Measurements from ENCODE around the gene CHST15.

Gene CHST15

DNA sequence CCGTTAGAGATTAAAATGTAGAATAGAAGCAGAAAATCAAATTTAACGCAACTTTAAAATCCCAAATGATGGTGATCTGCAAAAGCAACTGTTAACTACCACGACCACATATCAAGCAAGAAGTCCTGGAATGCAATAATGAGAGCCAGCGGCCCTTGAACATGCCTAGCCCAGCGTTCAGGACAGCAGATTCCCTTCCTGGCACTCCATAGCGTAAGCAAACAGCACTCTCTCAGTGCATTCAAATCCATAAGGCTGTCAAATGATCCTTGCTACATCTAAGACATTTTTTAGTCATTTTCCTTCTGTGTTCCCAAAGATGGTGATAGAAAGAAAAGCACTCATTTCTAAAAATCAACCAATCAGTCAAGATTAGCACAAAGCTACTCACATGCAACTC is 48.1 kb downstream of the CHST15 start:
- H3K4me1 ChIP-seq (ENCODE audit: control insufficient read depth in 1 of 2, insufficient read depth in 1 of 2, low read depth in 1 of 2, low read length in 1 of 2): peaks cover 33 to 41% of the 10 kb centered on the region in 2 experiments
- H3K27ac ChIP-seq: peak overlapping the region; percentile 35
- H3K27me3 ChIP-seq: no peaks in the 10 kb centered on the region
- H3K4me3 ChIP-seq (ENCODE audit: low read depth in 1 of 2, low read length in 1 of 2): no peak overlapping the region
- peaks cover 78% of the 10 kb centered on the region for H3K36me3 ChIP-seq
- TF ChIP-seq, protein P1, sequence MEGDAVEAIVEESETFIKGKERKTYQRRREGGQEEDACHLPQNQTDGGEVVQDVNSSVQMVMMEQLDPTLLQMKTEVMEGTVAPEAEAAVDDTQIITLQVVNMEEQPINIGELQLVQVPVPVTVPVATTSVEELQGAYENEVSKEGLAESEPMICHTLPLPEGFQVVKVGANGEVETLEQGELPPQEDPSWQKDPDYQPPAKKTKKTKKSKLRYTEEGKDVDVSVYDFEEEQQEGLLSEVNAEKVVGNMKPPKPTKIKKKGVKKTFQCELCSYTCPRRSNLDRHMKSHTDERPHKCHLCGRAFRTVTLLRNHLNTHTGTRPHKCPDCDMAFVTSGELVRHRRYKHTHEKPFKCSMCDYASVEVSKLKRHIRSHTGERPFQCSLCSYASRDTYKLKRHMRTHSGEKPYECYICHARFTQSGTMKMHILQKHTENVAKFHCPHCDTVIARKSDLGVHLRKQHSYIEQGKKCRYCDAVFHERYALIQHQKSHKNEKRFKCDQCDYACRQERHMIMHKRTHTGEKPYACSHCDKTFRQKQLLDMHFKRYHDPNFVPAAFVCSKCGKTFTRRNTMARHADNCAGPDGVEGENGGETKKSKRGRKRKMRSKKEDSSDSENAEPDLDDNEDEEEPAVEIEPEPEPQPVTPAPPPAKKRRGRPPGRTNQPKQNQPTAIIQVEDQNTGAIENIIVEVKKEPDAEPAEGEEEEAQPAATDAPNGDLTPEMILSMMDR (IDR thresholded peaks at IDR 0.05): no peak
- no peaks in the 10 kb centered on the region for H3K9me3 ChIP-seq

DNA sequence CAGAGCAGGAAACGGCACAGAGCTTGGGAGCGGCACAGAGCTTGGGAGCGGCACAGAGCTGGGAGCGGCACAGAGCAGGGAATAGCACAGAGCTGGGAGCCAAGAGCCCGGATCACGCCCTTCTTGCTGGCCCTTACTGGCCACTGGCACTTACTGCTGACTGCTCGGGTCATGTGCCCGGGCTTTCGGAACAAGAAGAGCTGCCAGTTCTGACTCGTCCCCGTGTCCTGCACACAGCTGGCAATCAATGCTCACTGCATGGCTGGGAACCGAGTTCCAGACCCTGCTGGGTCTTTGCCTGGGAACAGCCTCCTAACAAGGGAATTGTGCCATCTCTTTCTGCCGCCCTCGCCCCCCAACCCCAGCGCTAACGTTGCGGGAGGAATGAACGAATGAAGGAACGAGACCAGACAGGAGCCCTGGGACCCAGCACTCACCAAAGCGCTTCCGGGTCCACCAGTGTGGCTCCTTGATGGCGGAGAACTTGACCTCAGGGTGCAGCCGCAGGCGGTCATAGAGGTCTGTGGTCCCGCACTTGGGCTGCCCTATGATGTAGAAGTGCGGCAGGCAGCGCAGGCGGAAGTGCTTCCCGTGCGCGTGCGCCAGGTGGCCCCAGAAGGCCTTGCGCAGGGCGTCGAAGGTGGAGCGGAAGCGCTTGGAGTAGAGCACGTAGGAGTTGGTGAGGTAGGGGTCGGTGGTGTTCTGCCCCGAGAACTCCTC is 49.1 kb downstream of the CHST15 start:
- Histone ChIP-seq H3K4me3 (ENCODE audit: low read depth in 1 of 2, low read length in 1 of 2) (no peak overlapping the region), H3K36me3 (peaks cover 78% of the 10 kb centered on the region), H3K27ac (peak overlapping the region; percentile 93), H3K4me1 (ENCODE audit: control insufficient read depth in 1 of 2, insufficient read depth in 1 of 2, low read depth in 1 of 2, low read length in 1 of 2) (peaks cover 43 to 51% of the 10 kb centered on the region in 2 experiments), H3K9me3 (no peaks in the 10 kb centered on the region), H3K27me3 (no peaks in the 10 kb centered on the region)
- TF ChIP-seq, protein P1 (IDR thresholded peaks at IDR 0.05): no peak

DNA sequence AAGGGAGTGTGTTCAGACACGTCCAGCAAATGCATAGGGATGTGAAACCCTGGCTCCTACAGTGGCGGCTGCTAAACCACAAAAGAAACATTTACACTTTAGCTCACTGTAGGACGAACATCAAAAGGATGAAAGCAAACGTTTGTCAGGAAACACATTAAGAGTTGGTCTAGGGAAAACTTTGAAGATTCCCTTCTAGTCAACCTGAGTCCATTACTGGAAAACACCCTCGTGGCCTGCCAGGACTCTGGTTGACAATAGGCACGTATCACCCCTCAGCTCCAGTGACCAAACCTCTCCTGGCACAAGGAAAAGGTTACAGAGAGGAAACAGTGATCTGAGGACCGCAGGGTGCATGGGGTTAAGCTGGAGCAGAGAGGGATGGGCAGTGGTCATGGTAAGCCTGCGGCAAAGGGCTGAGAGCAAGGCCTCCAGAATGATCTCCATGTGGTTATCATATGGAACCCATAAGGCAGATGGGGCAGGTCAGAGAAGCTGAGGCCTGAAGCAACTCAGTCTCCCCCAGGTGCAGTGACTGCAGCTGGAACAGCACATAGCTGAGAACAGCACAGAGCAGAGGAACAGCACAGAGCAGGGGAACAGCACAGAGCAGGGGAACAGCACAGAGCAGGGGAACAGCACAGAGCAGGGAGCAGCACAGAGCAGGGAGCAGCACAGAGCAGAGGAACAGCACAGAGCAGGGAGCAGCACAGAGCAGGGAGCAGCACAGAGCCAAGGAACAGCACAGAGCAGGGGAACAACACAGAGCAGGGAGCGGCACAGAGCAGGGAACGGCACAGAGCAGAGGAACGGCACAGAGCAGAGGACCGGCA is 49.9 kb downstream of the CHST15 start:
- TF ChIP-seq, protein P1 (IDR thresholded peaks at IDR 0.05): no peak
- Histone ChIP-seq H3K4me3 (ENCODE audit: low read depth in 1 of 2, low read length in 1 of 2) (no peak overlapping the region), H3K4me1 (ENCODE audit: control insufficient read depth in 1 of 2, insufficient read depth in 1 of 2, low read depth in 1 of 2, low read length in 1 of 2) (peaks cover 51 to 59% of the 10 kb centered on the region in 2 experiments)

DNA sequence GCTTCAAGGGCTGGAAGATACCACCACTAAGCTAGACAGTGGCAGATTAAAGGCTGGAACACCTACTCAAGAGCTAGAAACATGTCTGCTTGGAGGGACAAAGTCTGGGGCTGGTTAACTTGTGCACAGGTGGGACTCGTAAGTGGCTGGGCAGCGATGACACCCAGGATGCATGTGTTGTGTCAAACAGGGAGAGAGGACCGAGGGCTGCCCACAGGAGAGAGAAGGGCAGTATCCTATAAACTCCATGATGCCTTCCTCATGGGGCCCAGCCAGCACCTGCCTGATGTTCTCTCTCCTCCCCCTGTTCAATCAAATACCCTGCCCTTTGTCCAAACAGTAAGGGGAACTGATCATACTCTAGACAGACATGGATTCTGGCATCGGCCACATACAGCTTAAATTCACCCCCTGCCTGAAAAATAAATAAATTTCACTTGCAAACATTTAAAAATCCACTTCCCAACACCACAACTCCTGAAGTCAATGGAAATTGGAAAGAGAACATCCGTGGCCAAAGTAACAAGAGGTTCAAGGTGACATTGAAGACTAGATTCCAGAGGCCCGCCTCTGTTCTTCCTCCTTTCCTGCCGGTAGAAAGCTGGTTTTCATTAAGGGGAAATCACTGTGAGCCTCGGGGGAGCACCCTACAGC is 50.6 kb downstream of the CHST15 start:
- TF ChIP-seq, protein P1 (IDR thresholded peaks at IDR 0.05): no peak
- Histone ChIP-seq H3K9me3 (no peaks in the 10 kb centered on the region), H3K27me3 (no peaks in the 10 kb centered on the region), H3K27ac (peak overlapping the region; percentile 93), H3K36me3 (peaks cover 80% of the 10 kb centered on the region), H3K4me3 (ENCODE audit: low read depth in 1 of 2, low read length in 1 of 2) (no peak overlapping the region), H3K4me1 (ENCODE audit: control insufficient read depth in 1 of 2, insufficient read depth in 1 of 2, low read depth in 1 of 2, low read length in 1 of 2) (peaks cover 58 to 66% of the 10 kb centered on the region in 2 experiments)

More for the DNA sequence above, 49.9 kb downstream of the CHST15 start:
- H3K9me3 ChIP-seq: no peaks in the 10 kb centered on the region
- no peaks in the 10 kb centered on the region for H3K27me3 ChIP-seq
- peaks cover 78% of the 10 kb centered on the region for H3K36me3 ChIP-seq
- H3K27ac ChIP-seq: peak overlapping the region; percentile 93

DNA sequence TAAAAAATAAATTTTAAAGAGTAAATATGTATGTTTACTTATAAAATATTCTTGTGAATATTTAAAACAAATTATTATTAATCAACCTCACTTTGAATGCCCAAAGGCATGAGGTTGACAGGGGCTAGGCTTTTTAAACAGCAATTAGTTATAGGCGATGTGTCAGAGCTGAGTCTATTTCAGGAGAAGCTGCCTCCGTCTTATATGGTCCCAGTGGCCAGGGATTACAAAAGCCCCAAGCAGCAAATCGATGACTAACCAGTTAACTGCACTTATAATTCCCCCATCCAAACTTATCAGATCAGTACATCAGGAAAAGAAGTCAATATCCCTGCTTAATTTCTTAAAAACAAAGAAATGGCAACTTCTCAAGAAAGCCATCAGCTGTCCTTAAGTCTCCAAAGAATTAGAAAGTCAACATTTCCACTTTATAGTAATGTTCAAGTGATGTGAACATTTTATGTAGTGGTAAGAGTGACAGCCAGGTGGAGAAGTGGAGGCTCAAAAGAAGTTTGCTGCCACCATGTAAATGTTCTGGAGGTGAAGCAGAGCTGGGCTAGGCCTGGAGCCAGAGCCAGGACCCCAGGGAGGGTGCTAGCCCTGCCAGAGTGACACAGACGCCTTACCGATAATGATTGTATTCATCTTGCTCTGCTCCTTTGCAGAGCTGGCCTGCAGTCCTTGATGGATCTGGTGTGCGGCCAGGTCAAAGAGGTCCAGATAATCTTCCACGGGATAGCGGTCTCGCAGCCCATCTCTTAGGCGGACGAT is 51.5 kb downstream of the CHST15 start:
- TF ChIP-seq, protein P1 (IDR thresholded peaks at IDR 0.05): no peak
- Histone ChIP-seq H3K36me3 (peaks cover 88% of the 10 kb centered on the region), H3K4me3 (ENCODE audit: low read depth in 1 of 2, low read length in 1 of 2) (no peak overlapping the region), H3K9me3 (no peaks in the 10 kb centered on the region), H3K4me1 (ENCODE audit: control insufficient read depth in 1 of 2, insufficient read depth in 1 of 2, low read depth in 1 of 2, low read length in 1 of 2) (peaks cover 67 to 76% of the 10 kb centered on the region in 2 experiments), H3K27ac (peak overlapping the region; percentile 93), H3K27me3 (no peaks in the 10 kb centered on the region)
